ENCODE measurements around the gene NTNG1.
"Not testable (repeated sequence)": the region's sequence is repeated elsewhere in the genome, so short reads cannot be mapped to it uniquely, and the experiment has no call there.

NTNG1 gene

GRCh38 chr1:107202007-107202406, 61.2 kb downstream of the NTNG1 start:
- no peak for FAIRE-seq

GRCh38 chr1:107213225-107213624, 72.4 kb downstream of the NTNG1 start:
- FAIRE-seq: no peak

DNA sequence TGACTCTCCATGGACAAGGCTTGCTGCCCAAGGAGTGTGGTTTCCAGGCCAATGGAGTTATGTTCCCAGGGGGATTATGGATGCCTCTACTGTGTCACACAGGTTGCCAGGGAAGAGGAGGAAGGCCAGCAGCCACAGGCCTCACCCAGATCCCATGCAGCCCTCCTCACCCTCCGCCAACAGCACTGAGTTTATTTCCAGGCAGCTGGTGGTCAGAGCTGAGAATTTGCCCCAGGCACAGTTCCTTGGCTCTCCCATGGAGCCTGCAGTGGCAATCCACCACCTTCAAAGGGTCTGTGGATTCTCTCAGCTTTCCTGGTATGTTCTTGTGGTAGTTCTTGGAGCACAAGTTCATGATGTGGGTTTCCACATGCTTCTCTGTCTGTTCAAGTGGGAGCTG, 79.2 kb downstream of the NTNG1 start:
- no peak for FAIRE-seq

GRCh38 chr1:107225706-107226105, 84.9 kb downstream of the NTNG1 start:
- FAIRE-seq: no peak

- FAIRE-seq: no peak
These were observed 88.0 kb downstream of the NTNG1 start for GRCh38 chr1:107228704-107229371.

- FAIRE-seq: no peak
These were observed 88.9 kb downstream of the NTNG1 start for GRCh38 chr1:107229711-107230110.

DNA sequence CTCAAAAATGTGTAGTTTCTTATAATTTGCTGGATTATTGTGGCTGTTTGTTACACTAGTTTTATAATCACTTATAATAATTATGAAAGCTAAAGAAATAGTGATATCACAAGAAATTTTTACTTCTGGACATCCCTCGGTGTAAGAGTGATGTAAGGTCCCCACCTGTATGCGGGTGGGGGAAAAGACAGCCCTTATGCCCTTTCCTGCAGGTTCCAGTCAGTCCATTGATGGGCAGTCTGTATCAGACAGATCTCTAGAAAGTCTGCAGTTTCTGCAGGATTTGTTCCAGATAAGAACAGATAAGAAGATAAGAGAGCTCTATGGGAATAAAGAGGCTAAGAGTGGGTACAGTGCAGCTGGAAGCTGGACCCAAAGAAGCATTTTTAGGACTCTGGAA, 89.3 kb downstream of the NTNG1 start:
- FAIRE-seq: no peak

DNA sequence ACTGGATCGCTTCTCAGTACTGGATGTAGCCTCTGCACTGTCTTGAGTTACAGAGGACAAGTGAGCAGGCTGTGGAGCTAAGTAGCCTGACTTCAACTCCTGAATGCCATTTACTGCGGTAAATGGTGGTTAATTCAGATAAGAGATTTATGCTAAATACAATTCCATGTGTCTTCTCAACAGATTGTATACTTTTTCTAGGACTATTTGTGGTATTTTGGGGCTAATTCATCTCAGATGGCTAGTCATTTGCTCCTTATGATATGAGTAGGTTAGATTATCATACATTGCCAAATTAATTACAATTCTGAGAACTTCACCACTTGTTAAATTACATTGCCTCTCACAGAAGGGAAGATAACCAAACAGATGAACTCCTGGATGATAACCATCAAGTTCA, 90.5 kb downstream of the NTNG1 start:
- no peak for FAIRE-seq

DNA sequence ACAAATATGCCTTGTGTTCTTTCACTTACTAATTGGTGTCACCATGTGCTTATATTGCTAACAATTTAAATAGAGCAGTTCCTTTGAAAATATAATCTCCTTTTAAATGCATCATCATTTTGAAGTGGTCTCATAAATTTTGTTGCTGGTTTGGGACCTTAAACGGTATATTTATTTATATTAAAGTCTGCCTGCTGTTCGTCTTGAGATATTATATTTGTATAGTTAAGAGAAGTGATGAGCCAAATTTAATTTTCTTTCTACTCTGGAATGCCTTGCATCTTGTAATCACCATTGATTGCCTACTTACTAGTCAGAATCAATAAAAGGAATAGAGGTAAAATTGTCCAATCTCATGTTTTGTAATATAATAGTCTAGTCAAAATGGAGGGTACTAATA, 91.6 kb downstream of the NTNG1 start:
- FAIRE-seq: no peak

DNA sequence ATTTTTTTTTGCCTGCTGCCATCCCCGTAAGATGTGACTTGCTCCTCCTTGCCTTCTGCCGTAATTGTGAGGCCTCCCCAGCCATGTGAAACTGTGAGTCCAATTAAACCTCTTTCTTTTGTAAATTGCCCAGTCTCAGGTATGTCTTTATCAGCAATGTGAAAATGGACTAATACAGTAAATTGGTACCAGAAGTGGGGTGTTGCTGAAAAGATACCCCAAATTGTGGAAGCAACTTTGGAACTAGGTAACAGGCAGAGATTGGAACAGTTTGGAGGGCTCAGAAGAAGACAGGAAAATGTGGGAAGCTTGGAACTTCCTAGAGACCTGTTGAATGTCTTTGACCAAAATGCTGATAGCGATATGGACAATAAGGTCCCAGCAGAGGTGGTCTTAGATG, 95.9 kb downstream of the NTNG1 start:
- FAIRE-seq: not testable (repeated sequence)

- no peak for FAIRE-seq
These were observed 102.6 kb downstream of the NTNG1 start for GRCh38 chr1:107243461-107243860.

DNA sequence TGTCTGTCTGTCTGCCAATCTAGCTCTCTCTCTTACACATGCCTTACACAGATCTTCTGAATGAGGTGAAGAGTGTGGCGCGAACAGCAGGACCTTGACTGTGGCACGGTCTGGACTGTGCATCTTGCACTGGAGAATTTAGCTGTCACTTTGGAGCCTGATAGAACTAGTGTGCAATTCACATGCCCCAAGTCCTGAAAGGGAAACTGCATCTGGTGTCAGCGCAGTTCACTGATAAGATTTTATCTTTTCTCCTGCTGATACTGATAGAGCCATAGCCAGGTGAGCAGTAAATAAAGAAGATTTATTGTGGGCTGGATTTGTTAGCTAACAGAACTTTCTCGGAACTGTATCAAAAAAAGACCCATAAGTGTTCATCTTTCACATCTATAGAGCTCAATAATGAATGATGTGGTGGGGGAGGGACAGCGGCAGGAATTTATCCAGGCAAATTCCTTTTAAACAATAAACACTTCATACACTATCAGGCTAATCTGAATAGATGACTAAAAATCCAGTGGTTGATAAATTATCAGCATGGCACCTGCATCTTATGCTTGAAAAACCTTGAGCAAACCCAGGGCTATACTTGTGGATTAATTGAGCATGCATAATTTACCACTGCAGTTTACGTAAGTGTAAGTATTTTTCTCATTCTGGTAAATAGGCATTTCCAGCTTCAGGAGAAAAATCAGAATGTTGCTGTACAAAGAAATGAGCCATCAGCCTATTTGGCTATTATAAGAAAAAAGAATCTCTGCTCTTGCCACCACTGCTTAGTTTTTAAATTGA, 104.1 kb downstream of the NTNG1 start:
- FAIRE-seq: no peak

- no peak for FAIRE-seq
These were observed 106.0 kb downstream of the NTNG1 start for GRCh38 chr1:107246775-107247345.

- FAIRE-seq: no peak
These were observed 106.8 kb downstream of the NTNG1 start for GRCh38 chr1:107247679-107248078.

- no peak for FAIRE-seq
These were observed 109.3 kb downstream of the NTNG1 start for GRCh38 chr1:107250169-107250568.

GRCh38 chr1:107251083-107251482, 110.2 kb downstream of the NTNG1 start:
- no peak for FAIRE-seq

DNA sequence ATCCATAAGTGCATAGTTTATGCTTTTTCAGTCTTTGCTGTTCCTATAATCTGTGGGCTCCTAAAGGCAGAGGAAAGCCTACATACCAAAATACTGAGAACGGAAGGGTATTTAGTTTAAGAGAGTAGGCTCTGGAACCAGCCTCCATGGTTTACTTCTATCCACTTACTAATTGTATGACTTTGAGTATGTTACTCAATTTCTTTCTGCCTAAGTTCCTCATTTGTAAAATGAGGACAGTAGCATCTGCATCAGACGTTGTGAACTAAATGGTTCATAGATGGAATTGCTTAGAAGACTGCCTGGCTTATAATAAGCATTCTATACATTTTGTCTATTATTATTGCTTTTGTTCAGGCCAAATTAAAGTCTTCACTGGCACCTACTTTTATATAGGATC, 111.0 kb downstream of the NTNG1 start:
- FAIRE-seq: no peak

GRCh38 chr1:107252271-107252670, 111.4 kb downstream of the NTNG1 start:
- no peak for FAIRE-seq

- FAIRE-seq: no peak
These were observed 113.5 kb downstream of the NTNG1 start for GRCh38 chr1:107254306-107254705.

- no peak for FAIRE-seq
These were observed 114.6 kb downstream of the NTNG1 start for GRCh38 chr1:107255469-107255868.

DNA sequence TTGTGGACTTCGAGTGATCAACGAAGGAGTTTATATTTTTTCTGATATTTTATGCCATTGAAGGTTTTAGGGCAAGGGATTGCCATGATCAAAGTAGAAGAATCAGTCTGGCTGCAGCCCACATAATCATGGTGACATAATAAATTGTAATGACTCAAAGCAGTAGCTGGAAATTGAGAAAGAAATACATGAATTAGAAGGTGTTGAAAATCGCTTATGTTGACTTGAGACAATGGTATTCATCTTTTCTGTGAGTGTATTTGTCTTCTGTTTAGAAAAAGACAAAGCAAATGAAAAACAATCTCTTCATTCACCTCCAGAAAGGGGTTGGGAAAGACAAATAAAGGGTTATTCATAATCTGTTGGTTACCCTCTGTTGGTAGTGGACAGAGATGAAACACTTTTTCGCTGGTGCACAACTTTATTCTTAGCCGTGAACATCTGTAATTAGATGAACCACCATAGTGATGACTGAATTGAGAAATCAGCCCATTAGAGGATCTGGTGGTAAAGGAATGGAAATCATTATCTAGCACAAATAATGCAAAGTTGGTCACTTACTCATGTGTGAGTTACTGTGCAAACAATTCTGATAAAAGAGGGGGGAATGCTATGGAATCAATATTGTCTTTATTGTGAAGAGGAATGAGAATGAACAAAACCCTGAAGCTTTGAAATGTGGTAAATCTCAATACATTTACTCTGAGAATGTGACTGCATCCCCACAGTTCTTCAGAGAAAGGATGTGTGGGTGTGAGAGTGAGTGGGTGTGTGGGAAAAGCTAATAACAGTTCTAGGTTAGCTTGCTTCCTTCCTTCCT, 121.8 kb downstream of the NTNG1 start:
- FAIRE-seq: no peak

- FAIRE-seq: no peak
These were observed 122.6 kb downstream of the NTNG1 start for GRCh38 chr1:107263291-107263915.

DNA sequence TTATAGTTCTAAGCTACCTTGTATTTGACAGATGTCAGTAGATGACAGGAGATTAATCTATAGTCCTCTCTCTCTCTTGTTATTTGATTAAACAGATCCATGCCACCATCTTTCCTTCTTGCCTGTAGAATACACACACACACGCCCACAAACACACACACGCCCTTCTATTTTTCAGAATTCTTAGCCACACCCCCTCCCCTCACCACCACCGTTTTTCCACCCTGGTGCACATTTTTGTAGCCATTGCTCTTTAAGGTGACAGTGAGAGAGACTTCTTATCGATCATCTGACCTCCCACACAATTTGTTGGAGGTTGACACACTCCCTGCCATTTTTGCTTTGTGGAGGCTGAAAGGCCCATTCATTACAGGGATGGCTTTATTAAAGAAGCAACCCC, 123.2 kb downstream of the NTNG1 start:
- FAIRE-seq: no peak

Data from islet of Langerhans (tissue), 1 donor.